Measurements from ENCODE around the gene COL4A6. TPM values are rescaled to one million over a fixed set of nuclear protein-coding genes. Genes with fewer than 3 reads are reported as not detected.

COL4A6 gene
- total RNA-seq, 3 donors from 2014 or later (not counting 1 experiment from before 2014, with no cell fraction given), result not detected

- no peak overlapping the region for H3K27ac Mint-ChIP-seq
- ATAC-seq (no peak), DNase-seq (no peak)
- no peak overlapping the region for H3K27ac ChIP-seq (ENCODE audit: low read length)
- H3K9me3 Mint-ChIP-seq, result no peaks in the 10 kb centered on the region
- no peaks in the 10 kb centered on the region for H3K4me1 ChIP-seq (ENCODE audit: control insufficient read depth, insufficient read depth, low read length)
- no peaks in the 10 kb centered on the region for H3K36me3 ChIP-seq (ENCODE audit: control insufficient read depth, insufficient read depth, low read length)
- 14% methylated on average over 1 of the region's 6 CpGs for WGBS (ENCODE audit: insufficient coverage)
- H3K27me3 ChIP-seq (ENCODE audit: control insufficient read depth, insufficient read depth, low read length), result no peaks in the 10 kb centered on the region
- no peak overlapping the region for H3K4me3 ChIP-seq (ENCODE audit: low read length)
- no peak overlapping the region for H3K4me3 Mint-ChIP-seq
- H3K27me3 Mint-ChIP-seq (ENCODE audit: low read depth in 2 of 2), result peaks cover 2 to 7% of the 10 kb centered on the region in 2 donors
- no peaks in the 10 kb centered on the region for H3K9me3 ChIP-seq (ENCODE audit: control insufficient read depth, insufficient read depth, low read length)
- intact Hi-C loops (cut with micrococcal nuclease), result no loop called here
- no peak for TF ChIP-seq CTCF (IDR thresholded peaks at IDR 0.05)
- H3K4me1 Mint-ChIP-seq, result peaks cover 12 to 13% of the 10 kb centered on the region in 2 donors
- no peaks in the 10 kb centered on the region for H3K36me3 Mint-ChIP-seq
Observed at GRCh38 chrX:108270739-108271396, 167.4 kb downstream of the COL4A6 start.

- Histone ChIP-seq H3K27ac (ENCODE audit: low read length) (no peak overlapping the region), H3K36me3 (ENCODE audit: control insufficient read depth, insufficient read depth, low read length) (no peaks in the 10 kb centered on the region), H3K4me3 (ENCODE audit: low read length) (no peak overlapping the region), H3K27me3 (ENCODE audit: control insufficient read depth, insufficient read depth, low read length) (no peaks in the 10 kb centered on the region), H3K4me1 (ENCODE audit: control insufficient read depth, insufficient read depth, low read length) (no peaks in the 10 kb centered on the region), H3K9me3 (ENCODE audit: control insufficient read depth, insufficient read depth, low read length) (no peaks in the 10 kb centered on the region)
- Mint-ChIP-seq H3K27me3 (ENCODE audit: low read depth in 2 of 2) (peaks cover 2 to 7% of the 10 kb centered on the region in 2 donors), H3K36me3 (no peaks in the 10 kb centered on the region), H3K9me3 (no peaks in the 10 kb centered on the region), H3K27ac (no peak overlapping the region), H3K4me3 (no peak overlapping the region), H3K4me1 (peaks cover 12 to 13% of the 10 kb centered on the region in 2 donors)
- ATAC-seq (no peak), DNase-seq (no peak)
- TF ChIP-seq CTCF (IDR thresholded peaks at IDR 0.05), result no peak
- intact Hi-C loops (cut with micrococcal nuclease), result no loop called here
- 80% methylated on average over 1 of the region's 1 CpG for WGBS (ENCODE audit: insufficient coverage)
Observed at GRCh38 chrX:108270280-108270679, 167.9 kb downstream of the COL4A6 start.

GRCh38 chrX:108268434-108269080, 169.7 kb downstream of the COL4A6 start:
- ATAC-seq, result no peak
- no peak overlapping the region for H3K27ac Mint-ChIP-seq
- no peaks in the 10 kb centered on the region for H3K9me3 Mint-ChIP-seq
- intact Hi-C loops (cut with micrococcal nuclease), result no loop called here
- no peaks in the 10 kb centered on the region for H3K36me3 ChIP-seq (ENCODE audit: control insufficient read depth, insufficient read depth, low read length)
- peaks cover 12 to 13% of the 10 kb centered on the region in 2 donors for H3K4me1 Mint-ChIP-seq
- no peak overlapping the region for H3K4me3 ChIP-seq (ENCODE audit: low read length)
- no peaks in the 10 kb centered on the region for H3K9me3 ChIP-seq (ENCODE audit: control insufficient read depth, insufficient read depth, low read length)
- no peak overlapping the region for H3K27ac ChIP-seq (ENCODE audit: low read length)
- no peaks in the 10 kb centered on the region for H3K4me1 ChIP-seq (ENCODE audit: control insufficient read depth, insufficient read depth, low read length)
- no peaks in the 10 kb centered on the region for H3K36me3 Mint-ChIP-seq
- H3K4me3 Mint-ChIP-seq, result no peak overlapping the region
- H3K27me3 ChIP-seq (ENCODE audit: control insufficient read depth, insufficient read depth, low read length), result no peaks in the 10 kb centered on the region
- WGBS (ENCODE audit: insufficient coverage), result 78% methylated on average over 4 of the region's 4 CpGs
- peaks cover 0 to 7% of the 10 kb centered on the region in 2 donors for H3K27me3 Mint-ChIP-seq (ENCODE audit: low read depth in 2 of 2)
- no peak for TF ChIP-seq CTCF (IDR thresholded peaks at IDR 0.05)
- DNase-seq, result no peak

Data from natural killer cell (primary cell).